Mammary epithelial cell (primary cell): ENCODE measurements around the gene SMIM28.

Source experiments
- EZH2 ChIP-seq: IDR thresholded peaks from 2 replicates; pipeline ENCODE4 v1.6.1; 2012; ENCODE audit warnings: low read length, inconsistent platforms, borderline replicate concordance
- TF ChIP-seq, protein P1 (sequence below), 2 donors: IDR thresholded peaks in 1 of 2; conservative IDR thresholded peaks in 1 of 2; 2 replicates each; pipeline ENCODE4 v1.5.1; 2011 to 2012; ENCODE audit warnings: inconsistent platforms in 2 of 2, low read length in 2 of 2, mild to moderate bottlenecking in 2 of 2, control low read depth in 1 of 2, low read depth in 1 of 2; ENCODE audit not compliant: insufficient read depth in 1 of 2; ENCODE audit errors: extremely low read depth in 1 of 2

DNA sequence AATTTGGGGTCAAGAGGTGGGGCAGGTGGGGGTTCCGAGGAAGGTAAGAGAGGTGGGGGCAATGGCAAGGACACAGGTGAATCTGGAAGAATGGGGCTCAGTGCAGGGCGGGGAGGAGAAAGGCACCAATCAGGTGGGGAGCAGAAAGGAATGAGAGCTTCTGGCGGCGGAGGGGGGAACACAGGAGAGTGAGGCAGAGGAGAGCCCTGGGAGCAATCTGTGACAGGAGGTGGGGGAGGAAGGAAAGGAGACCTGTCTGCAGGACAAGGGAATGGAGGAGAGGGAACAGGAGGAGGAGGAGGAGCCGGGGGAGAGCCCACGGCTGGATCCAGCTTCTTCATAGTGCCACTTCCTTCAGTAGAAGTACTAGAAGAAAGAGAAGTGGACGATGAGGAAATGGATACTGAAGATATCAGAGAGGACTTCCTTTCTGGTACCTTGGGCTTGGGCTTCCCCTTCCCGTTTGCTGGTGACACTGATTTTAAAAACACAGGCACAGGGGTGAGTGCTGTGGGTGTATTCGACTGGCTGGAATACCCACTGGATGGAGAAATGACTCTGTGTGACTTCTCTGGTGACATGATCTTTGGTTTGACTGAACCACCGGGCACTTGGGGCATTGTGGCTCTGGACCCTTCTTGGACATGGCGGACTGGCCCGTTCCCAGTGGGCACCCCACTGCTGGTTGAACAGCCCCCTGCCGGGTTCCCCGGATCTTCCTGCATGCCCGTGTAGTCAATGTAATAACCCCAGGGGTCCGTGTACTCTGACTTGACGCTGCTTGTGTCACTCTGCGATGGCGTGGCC lies 53.8 kb downstream of the SMIM28 start:
- TF ChIP-seq, protein P1, sequence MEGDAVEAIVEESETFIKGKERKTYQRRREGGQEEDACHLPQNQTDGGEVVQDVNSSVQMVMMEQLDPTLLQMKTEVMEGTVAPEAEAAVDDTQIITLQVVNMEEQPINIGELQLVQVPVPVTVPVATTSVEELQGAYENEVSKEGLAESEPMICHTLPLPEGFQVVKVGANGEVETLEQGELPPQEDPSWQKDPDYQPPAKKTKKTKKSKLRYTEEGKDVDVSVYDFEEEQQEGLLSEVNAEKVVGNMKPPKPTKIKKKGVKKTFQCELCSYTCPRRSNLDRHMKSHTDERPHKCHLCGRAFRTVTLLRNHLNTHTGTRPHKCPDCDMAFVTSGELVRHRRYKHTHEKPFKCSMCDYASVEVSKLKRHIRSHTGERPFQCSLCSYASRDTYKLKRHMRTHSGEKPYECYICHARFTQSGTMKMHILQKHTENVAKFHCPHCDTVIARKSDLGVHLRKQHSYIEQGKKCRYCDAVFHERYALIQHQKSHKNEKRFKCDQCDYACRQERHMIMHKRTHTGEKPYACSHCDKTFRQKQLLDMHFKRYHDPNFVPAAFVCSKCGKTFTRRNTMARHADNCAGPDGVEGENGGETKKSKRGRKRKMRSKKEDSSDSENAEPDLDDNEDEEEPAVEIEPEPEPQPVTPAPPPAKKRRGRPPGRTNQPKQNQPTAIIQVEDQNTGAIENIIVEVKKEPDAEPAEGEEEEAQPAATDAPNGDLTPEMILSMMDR (conservative IDR thresholded peaks at IDR 0.05 in 1 of 2, IDR thresholded peaks at IDR 0.05 in 1 of 2; ENCODE audit: extremely low read depth in 1 of 2, insufficient read depth in 1 of 2, low read depth in 1 of 2, low read length in 2 of 2): no peak
- TF ChIP-seq EZH2: no peak
